Transverse colon (tissue), 4 donors: ENCODE measurements around the gene EIF4B. TPM values are rescaled to one million over a fixed set of nuclear protein-coding genes. Genes with fewer than 3 reads are reported as not detected.

ENCODE experiments used
- DNase-seq: peaks from one replicate; pipeline ENCODE4 v3.0.0-alpha.2; 2019
- H3K27ac ChIP-seq, 4 donors: fragments of 200-600 bp; sonication (generic); 2 replicates each; pipeline ENCODE4 v1.5.1; 2016 to 2018; ENCODE audit warnings: inconsistent platforms in 4 of 4
- H3K27me3 ChIP-seq: fragments of 200-600 bp; sonication (generic); 2 replicates; pipeline ENCODE4 v1.5.1; 2017; ENCODE audit warnings: inconsistent platforms
- H3K36me3 ChIP-seq, 4 donors: fragments of 200-600 bp; sonication (generic); 2 replicates each; pipeline ENCODE4 v1.5.1; 2017 to 2019; ENCODE audit warnings: inconsistent platforms in 4 of 4
- H3K4me1 ChIP-seq, 4 donors: fragments of 200-600 bp; sonication (generic); 2 replicates each; pipeline ENCODE4 v1.5.1; 2017 to 2020; ENCODE audit warnings: inconsistent platforms in 4 of 4
- H3K4me3 ChIP-seq, 4 donors: fragments of 200-600 bp; sonication (generic); 1 replicate in 1 of 4; 2 replicates in 3 of 4; pipeline versions ENCODE4 v1.5.1 to v1.6.1; 2017 to 2019; ENCODE audit warnings: inconsistent platforms in 4 of 4
- H3K9me3 ChIP-seq, 2 donors: fragments of 200-600 bp; sonication (generic); 2 replicates each; pipeline ENCODE4 v1.5.1; 2017 to 2019; ENCODE audit warnings: inconsistent platforms in 2 of 2
- EP300 ChIP-seq: sonication (generic); formaldehyde crosslinking; IDR thresholded peaks from one replicate; pipeline ENCODE4 v1.6.1; 2017; ENCODE audit warnings: antibody characterized with exemption, low read depth
- POLR2A ChIP-seq: fragments of 450-650 bp; IDR thresholded peaks from one replicate; pipeline ENCODE4 v1.6.1; 2016; ENCODE audit warnings: antibody characterized with exemption, mild to moderate bottlenecking, moderate library complexity
- POLR2AphosphoS5 ChIP-seq, 3 donors: sonication (generic); formaldehyde crosslinking; IDR thresholded peaks; one replicate each; pipeline ENCODE4 v1.6.1; 2016; ENCODE audit warnings: antibody characterized with exemption in 3 of 3
- WGBS, 2 donors: methylation state at CpG; one replicate each; pipeline ENCODE4 v1.1.5; 2018; ENCODE audit warnings: low coverage in 1 of 2; 5-methylcytosine and 5-hydroxymethylcytosine counted together
- in situ Hi-C, 4 donors: fragments of 200-750 bp; cut with MboI; loops; one replicate each; pipeline versions ENCODE4 v1.15.0 to v1.15.1; 2017; ENCODE audit warnings: low sequenced_read_pairs in 3 of 4, low pct_ligation_motif_present in 1 of 4, low pct_unique_long_range_greater_than_20kb in 1 of 4
- intact Hi-C: fragments of 100-400 bp; cut with DNase I; formaldehyde crosslinking; loops from one replicate; pipeline ENCODE4 v1.15.1; 2023; ENCODE audit warnings: low total_unique reads
- total RNA-seq, 4 donors: library from RNA; depleted of rRNA; stranded (reverse); fragments of >200 nt; gene quantifications; one replicate each; pipeline ENCODE4 v1.1.0, GENCODE V29; 2016
- TF ChIP-seq, protein P1 (sequence below), 5 experiments: fragments of 200-600 bp in 3 of 5; fragments of 450-650 bp in 2 of 5; sonication (generic) in 3 of 5; IDR thresholded peaks; 1 replicate in 2 of 5; 2 replicates in 3 of 5; pipeline ENCODE4 v1.5.1; 2016 to 2017; ENCODE audit warnings: antibody characterized with exemption in 5 of 5, inconsistent platforms in 3 of 5, mild to moderate bottlenecking in 2 of 5, moderate library complexity in 1 of 5

Gene EIF4B
- total RNA-seq, 4 donors from 2014 or later = 175 to 383 (median 261) TPM

DNA sequence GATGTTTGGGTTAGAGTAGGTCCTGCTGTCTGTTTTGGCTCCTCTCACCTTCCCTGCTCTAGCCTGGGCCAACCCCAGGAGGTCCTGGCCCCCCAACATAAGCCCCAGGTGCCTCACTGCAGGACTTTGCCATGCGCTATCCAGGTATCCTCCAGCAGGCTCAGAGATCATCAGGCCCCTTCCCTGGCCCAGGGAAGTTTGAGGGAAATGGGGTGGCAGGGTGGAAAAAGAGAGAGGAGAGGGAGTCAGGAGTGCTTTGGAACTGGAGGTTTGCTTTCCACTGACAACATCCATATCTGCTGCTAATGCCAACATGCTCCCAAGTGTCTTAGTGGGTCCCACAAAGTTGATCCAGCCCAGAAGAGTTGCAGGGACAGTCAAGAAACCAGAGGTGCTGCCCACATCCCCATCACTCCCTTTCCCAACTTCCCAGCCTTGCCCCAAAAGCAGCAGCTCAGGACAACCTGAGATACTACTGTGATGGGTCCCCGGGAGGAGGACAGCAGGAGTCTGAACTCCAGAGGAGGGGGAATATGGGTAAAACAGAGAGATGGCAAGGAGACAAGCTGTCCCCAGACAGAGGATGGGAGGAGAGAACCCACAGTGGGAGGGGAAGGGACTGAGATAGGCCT, 44.3 kb downstream of the EIF4B start:
- TF ChIP-seq, protein P1, sequence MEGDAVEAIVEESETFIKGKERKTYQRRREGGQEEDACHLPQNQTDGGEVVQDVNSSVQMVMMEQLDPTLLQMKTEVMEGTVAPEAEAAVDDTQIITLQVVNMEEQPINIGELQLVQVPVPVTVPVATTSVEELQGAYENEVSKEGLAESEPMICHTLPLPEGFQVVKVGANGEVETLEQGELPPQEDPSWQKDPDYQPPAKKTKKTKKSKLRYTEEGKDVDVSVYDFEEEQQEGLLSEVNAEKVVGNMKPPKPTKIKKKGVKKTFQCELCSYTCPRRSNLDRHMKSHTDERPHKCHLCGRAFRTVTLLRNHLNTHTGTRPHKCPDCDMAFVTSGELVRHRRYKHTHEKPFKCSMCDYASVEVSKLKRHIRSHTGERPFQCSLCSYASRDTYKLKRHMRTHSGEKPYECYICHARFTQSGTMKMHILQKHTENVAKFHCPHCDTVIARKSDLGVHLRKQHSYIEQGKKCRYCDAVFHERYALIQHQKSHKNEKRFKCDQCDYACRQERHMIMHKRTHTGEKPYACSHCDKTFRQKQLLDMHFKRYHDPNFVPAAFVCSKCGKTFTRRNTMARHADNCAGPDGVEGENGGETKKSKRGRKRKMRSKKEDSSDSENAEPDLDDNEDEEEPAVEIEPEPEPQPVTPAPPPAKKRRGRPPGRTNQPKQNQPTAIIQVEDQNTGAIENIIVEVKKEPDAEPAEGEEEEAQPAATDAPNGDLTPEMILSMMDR (IDR thresholded peaks at IDR 0.05) = no peak
- TF ChIP-seq POLR2A (no peak), EP300 (no peak), POLR2AphosphoS5 (IDR thresholded peaks at IDR 0.05) (no peak)
- DNase-seq = peak; percentile 7
- Histone ChIP-seq H3K27ac (peak overlapping the region; percentile 89 to 98 (median 96)), H3K4me1 (peaks cover 42 to 89% (median 75%) of the 10 kb centered on the region in 4 donors), H3K9me3 (no peaks in the 10 kb centered on the region), H3K27me3 (no peaks in the 10 kb centered on the region), H3K4me3 (peak overlapping the region; percentile 24 to 57 (median 46)), H3K36me3 (no peaks in the 10 kb centered on the region)
- 40 to 85% methylated on average over 1 to 2 of the region's 2 CpGs for WGBS, 2 donors
- in situ Hi-C loops (loop anchor here in 2 of 4 donors (25.0 kb wide), 2 partner anchors 137 to 237 kb away; partner anchors contain the start of genes CSAD (in 1 of the 2), MYG1 (in 1 of the 2), PFDN5 (in 1 of the 2) and ZNF740 (in 1 of the 2)), intact Hi-C loops (no loop called here)

GRCh38 chr12:53051058-53051880, 45.0 kb downstream of the EIF4B start:
- TF ChIP-seq POLR2A (peak; percentile 46), POLR2AphosphoS5 (IDR thresholded peaks at IDR 0.05) (peak; percentile 69 to 74 (median 71)), EP300 (no peak)
- TF ChIP-seq, protein P1 (IDR thresholded peaks at IDR 0.05) = peak in 4 of 5 experiments; percentile 6 to 48 (median 28)
- in situ Hi-C loops = loop anchor here in 2 of 4 donors (25.0 kb wide), 2 partner anchors 136 to 236 kb away; partner anchors contain the start of genes CSAD (in 1 of the 2), MYG1 (in 1 of the 2), PFDN5 (in 1 of the 2) and ZNF740 (in 1 of the 2)
- Histone ChIP-seq H3K27me3 (no peaks in the 10 kb centered on the region), H3K36me3 (no peaks in the 10 kb centered on the region), H3K4me1 (peaks cover 34 to 82% (median 68%) of the 10 kb centered on the region in 4 donors), H3K27ac (peak overlapping the region; percentile 89 to 98 (median 96)), H3K4me3 (peak overlapping the region; percentile 7 to 57 (median 36)), H3K9me3 (no peaks in the 10 kb centered on the region)
- WGBS, 2 donors = 51 to 71% methylated on average over 1 to 11 of the region's 11 CpGs
- DNase-seq = peak; percentile 57
- intact Hi-C loops = no loop called here

DNA sequence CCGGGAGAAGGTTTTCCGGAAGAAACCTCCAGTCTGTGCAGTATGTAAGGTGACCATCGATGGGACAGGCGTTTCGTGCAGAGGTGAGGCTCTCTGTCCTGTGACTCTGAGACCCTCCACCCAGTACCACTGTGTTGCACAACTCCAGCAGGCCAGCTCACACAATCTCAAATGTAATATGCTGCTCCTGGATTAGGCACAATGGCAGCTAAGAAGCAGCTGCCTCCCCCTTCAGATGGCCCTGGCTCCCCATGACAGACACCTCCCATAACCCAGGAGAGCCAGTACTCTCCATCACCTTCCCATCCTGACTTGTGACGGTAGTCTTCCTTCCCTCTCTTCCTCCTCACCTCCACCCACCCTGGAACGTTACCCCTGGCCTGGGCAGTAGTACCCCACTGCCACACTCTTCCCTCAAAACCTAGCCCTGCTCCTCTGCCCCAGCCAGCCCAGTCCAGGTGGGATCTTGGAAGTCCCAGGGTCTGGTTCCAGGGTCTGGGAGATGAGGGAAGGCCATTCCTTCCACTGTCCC, 45.7 kb downstream of the EIF4B start:
- Histone ChIP-seq H3K9me3 (no peaks in the 10 kb centered on the region), H3K27me3 (no peaks in the 10 kb centered on the region), H3K27ac (peak overlapping the region; percentile 89 to 98 (median 96)), H3K4me3 (peak overlapping the region in 2 of 4 donors; percentile 3 to 57), H3K36me3 (no peaks in the 10 kb centered on the region), H3K4me1 (peaks cover 34 to 78% (median 65%) of the 10 kb centered on the region in 4 donors)
- in situ Hi-C loops = loop anchor here in 2 of 4 donors (25.0 kb wide), 2 partner anchors 135 to 235 kb away; partner anchors contain the start of genes CSAD (in 1 of the 2), MYG1 (in 1 of the 2), PFDN5 (in 1 of the 2) and ZNF740 (in 1 of the 2)
- intact Hi-C loops = no loop called here
- WGBS, 2 donors = 7 to 53% methylated on average over 2 to 7 of the region's 7 CpGs
- TF ChIP-seq POLR2A = no peak
- no peak for TF ChIP-seq POLR2AphosphoS5 (IDR thresholded peaks at IDR 0.05)
- no peak for TF ChIP-seq EP300
- TF ChIP-seq, protein P1 (IDR thresholded peaks at IDR 0.05) = no peak
- DNase-seq = no peak
